ENCODE results near the gene NAA60.

The NAA60 gene

DNA sequence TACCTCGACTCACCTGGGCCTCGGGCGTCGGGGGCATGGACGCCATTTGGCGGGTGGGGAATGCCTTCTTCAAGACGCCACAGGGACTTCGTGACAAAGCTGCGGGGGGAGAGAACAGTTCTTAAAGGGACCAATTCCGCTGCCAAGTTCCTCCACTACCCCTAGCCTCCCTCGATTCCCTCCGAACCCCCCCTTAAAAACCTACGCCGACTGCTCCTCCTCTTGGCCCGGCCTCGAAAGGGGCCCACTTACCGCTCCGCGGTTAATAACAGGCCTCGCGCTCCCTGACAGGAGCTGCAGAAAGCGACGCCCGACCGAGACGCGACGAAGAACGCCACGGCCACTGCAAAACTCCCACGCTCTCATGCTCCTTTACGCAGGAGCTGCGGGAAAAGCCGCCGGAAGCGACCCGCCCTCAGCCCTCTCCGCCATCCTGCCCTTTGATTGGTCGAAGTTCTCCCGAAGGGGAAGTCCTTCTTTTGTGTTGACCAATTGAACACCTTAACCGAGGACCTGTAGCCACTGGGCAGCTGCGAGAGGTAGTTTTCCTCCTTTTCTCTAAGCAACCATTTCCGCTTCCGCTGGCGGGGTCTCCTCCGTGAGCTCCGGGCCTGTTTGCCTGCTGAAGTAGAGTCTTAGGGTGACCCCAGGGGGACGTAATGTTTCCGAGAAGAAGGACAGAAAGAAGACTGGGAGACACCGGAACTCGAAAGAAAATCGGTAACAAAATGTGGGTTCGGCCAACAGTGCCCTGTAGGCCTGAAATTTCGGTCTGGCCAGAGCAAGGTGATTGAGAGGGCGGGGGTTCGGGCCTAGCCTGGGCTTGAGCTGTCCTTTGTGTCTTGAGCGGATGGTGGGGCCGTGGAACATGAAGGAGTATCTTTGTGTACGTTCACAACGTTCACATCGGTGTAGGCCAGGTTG is at the start of gene NAA60, which contains the start of gene ZNF597:
Gene NAA60 (plus strand): TSS at position 573 of the 924 bp plus-strand sequence. CDS start 32,548 bp downstream, outside the sequence.
Gene ZNF597 (minus strand): TSS at position 397 of the 924 bp plus-strand sequence. CDS start 351 bp downstream, at position 46.
- peaks cover 69% of the 10 kb centered on the region for H3K36me3 Mint-ChIP-seq (ENCODE audit: low read depth)
- peak within 1 kb of the TSS; percentile 93 for H3K4me3 Mint-ChIP-seq
- peaks cover 31% of the 10 kb centered on the region for H3K4me1 Mint-ChIP-seq (ENCODE audit: low read depth)
- no peaks in the 10 kb centered on the region for H3K27me3 Mint-ChIP-seq
- peaks cover 16% of the 10 kb centered on the region for H3K9me3 Mint-ChIP-seq
- DNase-seq = peak; percentile 77
- H3K27ac Mint-ChIP-seq = peak within 1 kb of the TSS; percentile 97

DNA sequence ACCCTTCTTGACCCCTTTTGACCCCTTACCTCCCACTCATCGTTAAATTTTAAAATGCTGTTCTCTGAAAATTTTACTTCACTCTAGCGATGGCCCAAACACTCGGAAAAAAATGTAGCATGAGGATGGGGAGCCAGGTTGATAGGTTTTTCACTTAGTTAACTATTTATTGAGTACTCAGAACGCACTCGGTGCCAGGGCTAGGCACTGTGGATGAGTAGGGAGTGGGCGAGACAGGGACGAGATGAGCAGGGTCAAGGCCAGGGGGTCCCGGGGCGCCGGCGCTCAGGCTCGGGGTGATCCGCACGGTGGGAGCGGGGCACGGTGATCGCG is 43.1 kb upstream of the NAA60 start:
- H3K27me3 Mint-ChIP-seq = no peaks in the 10 kb centered on the region
- peak overlapping the region; percentile 88 for H3K27ac Mint-ChIP-seq
- H3K4me1 Mint-ChIP-seq (ENCODE audit: low read depth) = peaks cover 62% of the 10 kb centered on the region
- peaks cover 41% of the 10 kb centered on the region for H3K9me3 Mint-ChIP-seq
- H3K36me3 Mint-ChIP-seq (ENCODE audit: low read depth) = peaks cover 81% of the 10 kb centered on the region
- no peak for DNase-seq
- peak overlapping the region; percentile 95 for H3K4me3 Mint-ChIP-seq

DNA sequence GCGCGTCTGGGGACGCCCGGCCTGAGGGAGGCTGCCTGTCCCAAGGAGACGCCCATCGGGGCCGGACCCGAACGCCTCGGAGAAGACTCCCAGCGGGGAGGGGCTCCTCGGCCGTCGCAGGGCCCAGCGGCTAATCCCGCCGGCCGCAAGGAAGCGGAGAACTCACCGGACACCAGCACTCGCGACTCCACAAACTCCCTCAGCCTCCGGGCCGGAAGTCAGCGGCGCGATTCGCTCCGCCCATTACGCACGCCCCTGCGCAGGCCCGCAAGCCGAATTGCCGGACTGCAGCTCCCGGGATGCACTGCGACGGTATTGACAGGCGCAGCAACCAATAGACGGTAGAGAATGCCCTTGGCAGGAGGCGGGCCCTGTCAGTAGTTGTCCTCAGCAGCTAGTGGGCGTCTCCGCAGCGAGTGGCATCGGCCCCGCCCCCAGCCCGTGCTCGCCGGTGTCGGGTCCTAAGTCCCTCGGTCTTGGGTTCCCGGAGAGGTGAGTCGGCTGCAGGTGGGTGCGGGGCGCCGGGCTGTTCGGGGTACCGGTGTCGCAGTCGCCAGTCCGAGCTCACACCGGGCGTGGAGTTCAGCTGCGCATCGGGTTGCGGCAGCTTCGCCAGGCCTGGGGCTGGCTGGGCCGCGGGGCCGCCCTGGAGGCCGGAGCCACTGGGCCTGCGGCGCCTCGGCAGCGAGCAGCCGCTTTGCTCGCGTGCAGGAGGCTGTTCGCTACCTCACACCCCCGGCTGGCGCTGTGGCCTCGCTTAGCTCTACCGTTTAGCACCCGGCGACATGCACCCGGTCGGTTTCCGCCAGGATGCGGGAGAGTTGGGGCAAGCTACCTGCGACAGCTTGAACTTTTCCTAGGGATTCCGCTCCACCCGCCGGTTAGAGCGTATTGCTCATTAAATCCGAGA is 42.4 kb upstream of the NAA60 start, which contains the start of the genes ZNF174 and ZSCAN32:
Gene ZNF174 (plus strand): TSS at position 437 of the 910 bp plus-strand sequence. CDS start 790 bp downstream, outside the sequence.
Gene ZSCAN32 (minus strand): TSS at position 226 of the 910 bp plus-strand sequence. CDS start 3,447 bp downstream, outside the sequence.
- H3K4me1 Mint-ChIP-seq (ENCODE audit: low read depth) = peaks cover 59% of the 10 kb centered on the region
- no peaks in the 10 kb centered on the region for H3K27me3 Mint-ChIP-seq
- DNase-seq = peak; percentile 98
- peak within 1 kb of the TSS; percentile 95 for H3K4me3 Mint-ChIP-seq
- H3K9me3 Mint-ChIP-seq = peaks cover 41% of the 10 kb centered on the region
- peak within 1 kb of the TSS; percentile 88 for H3K27ac Mint-ChIP-seq
- peaks cover 81% of the 10 kb centered on the region for H3K36me3 Mint-ChIP-seq (ENCODE audit: low read depth)

DNA sequence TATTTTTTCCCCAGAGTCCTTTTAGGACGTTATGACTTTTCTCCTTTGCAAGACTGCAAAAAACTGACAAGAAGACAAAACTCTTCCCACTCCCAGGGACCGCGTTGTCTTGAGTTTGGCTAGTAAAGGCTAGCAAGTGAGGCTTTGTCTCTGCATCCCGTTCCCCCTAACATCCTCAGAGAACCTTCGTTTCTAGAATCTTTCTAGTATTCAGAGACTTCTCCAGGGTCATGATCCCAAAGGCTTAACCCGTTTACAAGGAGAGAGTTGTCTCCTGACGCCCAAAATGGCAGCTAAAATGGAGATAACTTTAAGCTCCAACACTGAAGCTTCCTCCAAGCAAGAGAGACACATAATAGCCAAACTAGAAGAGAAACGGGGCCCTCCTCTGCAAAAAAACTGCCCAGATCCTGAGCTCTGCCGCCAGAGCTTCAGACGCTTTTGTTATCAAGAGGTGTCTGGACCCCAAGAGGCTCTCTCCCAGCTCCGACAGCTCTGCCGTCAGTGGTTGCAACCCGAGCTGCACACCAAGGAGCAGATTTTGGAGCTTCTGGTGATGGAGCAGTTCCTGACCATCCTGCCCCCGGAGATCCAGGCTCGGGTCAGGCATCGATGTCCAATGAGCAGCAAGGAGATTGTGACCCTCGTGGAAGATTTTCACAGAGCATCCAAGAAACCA is 41.6 kb upstream of the NAA60 start:
- peak overlapping the region; percentile 83 for H3K27ac Mint-ChIP-seq
- no peaks in the 10 kb centered on the region for H3K27me3 Mint-ChIP-seq
- DNase-seq = no peak
- H3K36me3 Mint-ChIP-seq (ENCODE audit: low read depth) = peaks cover 81% of the 10 kb centered on the region
- peak overlapping the region; percentile 95 for H3K4me3 Mint-ChIP-seq
- peaks cover 53% of the 10 kb centered on the region for H3K4me1 Mint-ChIP-seq (ENCODE audit: low read depth)
- H3K9me3 Mint-ChIP-seq = peaks cover 43% of the 10 kb centered on the region

DNA sequence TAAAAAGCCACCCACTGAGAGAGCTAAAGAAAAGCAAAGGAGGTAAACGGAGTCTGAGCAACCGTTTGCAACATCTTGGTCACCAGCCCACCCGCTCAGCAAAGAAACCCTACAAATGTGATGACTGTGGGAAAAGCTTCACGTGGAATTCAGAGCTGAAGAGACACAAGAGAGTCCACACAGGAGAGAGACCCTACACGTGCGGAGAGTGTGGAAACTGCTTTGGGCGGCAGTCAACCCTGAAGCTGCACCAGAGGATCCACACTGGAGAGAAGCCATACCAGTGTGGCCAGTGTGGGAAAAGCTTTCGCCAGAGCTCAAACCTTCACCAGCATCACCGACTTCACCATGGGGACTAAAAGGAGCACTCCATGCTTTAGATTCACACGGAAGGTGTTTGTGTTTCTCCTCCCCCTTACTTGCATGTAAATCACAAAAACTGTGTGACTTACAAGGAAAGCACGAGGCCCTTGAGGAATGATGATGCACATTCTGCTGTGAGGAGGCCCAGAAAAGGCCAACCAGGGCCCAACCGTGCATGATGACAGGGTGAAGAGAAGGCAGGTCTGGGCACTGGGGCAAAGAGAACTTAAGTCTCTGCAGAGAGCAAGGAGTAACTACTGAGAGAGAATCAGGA is 34.8 kb upstream of the NAA60 start:
- no peak overlapping the region for H3K27ac Mint-ChIP-seq

DNA sequence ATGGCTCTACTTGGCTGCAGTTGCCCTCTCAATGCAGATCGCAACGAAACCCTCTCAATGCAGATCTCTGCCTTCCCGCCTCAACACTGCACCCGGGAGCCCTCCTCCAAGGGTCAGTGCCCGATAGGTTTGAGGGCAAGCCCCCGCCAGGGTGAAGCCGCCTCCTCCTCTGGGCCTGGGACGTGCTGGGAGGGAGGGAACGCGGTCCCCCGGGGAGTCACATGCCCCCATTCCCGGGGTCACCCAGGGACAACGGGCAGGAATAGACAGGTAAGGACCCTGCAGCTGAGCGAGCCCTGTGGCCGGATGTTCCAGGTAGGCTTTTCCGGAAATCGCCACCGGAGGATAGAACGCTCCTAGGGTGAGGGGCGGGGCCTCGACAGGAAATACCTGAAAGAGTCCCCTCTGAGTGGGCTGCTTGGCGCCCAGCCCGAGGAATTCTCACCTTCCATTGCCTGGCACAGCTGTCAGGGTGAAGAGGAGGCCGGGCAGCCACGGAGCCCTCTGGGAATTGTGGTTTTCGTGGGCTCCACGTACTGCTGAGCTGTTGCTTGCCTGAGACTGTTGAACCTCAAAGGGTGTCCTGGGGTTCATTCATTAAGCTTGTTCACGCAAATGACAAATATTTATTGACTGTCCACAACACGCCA is 29.6 kb upstream of the NAA60 start:
- Mint-ChIP-seq H3K27me3 (no peaks in the 10 kb centered on the region), H3K36me3 (ENCODE audit: low read depth) (peaks cover 37% of the 10 kb centered on the region), H3K4me1 (ENCODE audit: low read depth) (no peaks in the 10 kb centered on the region), H3K27ac (no peak overlapping the region), H3K4me3 (no peak overlapping the region), H3K9me3 (peaks cover 47% of the 10 kb centered on the region)
- no peak for DNase-seq

More for the DNA sequence above, 34.8 kb upstream of the NAA60 start:
- Mint-ChIP-seq H3K36me3 (ENCODE audit: low read depth) (peaks cover 86% of the 10 kb centered on the region), H3K4me3 (no peak overlapping the region), H3K4me1 (ENCODE audit: low read depth) (peaks cover 7% of the 10 kb centered on the region), H3K9me3 (peaks cover 68% of the 10 kb centered on the region), H3K27me3 (no peaks in the 10 kb centered on the region)
- DNase-seq = no peak

DNA sequence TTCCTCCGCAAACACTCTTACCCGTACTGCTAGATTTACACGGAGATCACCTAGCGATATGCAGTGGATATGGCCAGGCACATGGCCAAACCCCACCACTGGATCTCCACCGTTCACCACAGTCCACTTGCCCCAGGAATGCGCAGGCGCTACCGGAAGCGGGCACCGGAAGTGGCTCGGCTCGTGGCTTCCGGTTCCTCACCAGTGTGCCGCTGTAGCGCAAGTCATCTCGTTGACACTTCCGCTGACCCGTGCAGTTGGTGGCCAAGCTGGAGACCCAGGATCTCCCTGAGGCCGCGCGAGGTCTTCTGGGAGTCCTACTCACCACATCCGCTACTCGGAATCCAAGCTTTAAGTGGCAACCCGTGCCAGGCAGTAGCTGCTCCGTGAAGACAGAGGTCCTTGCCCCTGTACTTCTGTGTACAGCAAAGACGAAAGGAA is 11.7 kb upstream of the NAA60 start:
- peaks cover 21% of the 10 kb centered on the region for H3K4me1 Mint-ChIP-seq (ENCODE audit: low read depth)
- peaks cover 12% of the 10 kb centered on the region for H3K9me3 Mint-ChIP-seq
- peak; percentile 80 for DNase-seq
- H3K27ac Mint-ChIP-seq = peak overlapping the region; percentile 88
- peak overlapping the region; percentile 71 for H3K4me3 Mint-ChIP-seq
- peaks cover 37% of the 10 kb centered on the region for H3K36me3 Mint-ChIP-seq (ENCODE audit: low read depth)
- no peaks in the 10 kb centered on the region for H3K27me3 Mint-ChIP-seq

DNA sequence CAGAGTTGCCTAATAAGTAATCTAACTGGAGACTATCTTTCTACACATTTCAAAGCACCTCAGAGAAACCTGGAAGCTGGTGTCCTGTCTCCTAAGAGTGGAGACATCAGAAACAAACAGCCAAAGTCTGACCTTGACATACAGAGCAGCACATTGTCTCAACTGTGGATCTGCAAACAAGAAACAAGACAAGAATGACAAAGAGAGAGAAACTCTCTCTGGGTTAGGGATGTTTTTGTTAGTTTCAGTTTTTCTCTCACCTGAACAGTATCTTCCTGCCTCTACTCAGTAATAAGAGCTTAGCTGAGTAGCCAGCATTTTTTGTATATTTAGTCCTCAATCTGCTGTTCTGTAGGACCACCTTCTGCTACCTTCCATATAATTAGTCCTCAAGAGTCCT is 9.1 kb upstream of the NAA60 start:
- peaks cover 58% of the 10 kb centered on the region for H3K36me3 Mint-ChIP-seq (ENCODE audit: low read depth)
- DNase-seq = no peak
- peaks cover 5% of the 10 kb centered on the region for H3K27me3 Mint-ChIP-seq
- H3K9me3 Mint-ChIP-seq = peaks cover 13% of the 10 kb centered on the region
- peak overlapping the region; percentile 10 for H3K27ac Mint-ChIP-seq
- H3K4me1 Mint-ChIP-seq (ENCODE audit: low read depth) = peaks cover 21% of the 10 kb centered on the region
- H3K4me3 Mint-ChIP-seq = no peak overlapping the region

DNA sequence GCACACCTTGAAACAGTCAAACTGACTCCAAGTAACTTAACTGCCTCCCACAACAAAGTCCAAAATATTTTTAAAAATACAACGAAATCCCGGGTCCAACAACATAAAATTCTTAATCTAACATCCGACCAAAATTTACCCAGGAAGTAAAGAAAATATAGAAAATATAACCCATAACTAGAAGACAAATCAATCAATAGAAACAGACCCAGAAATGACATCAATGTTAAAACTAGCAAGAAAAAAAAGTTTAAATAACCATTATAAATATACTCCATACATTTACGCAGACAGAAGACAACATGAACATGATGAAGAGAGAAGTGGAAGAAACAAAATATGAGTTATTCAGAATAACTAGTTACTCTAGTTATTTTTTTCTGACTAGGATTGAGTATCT is 3.8 kb upstream of the NAA60 start:
- DNase-seq = no peak
- Mint-ChIP-seq H3K9me3 (peaks cover 16% of the 10 kb centered on the region), H3K27me3 (peaks cover 5% of the 10 kb centered on the region), H3K4me1 (ENCODE audit: low read depth) (peaks cover 18% of the 10 kb centered on the region), H3K4me3 (no peak overlapping the region), H3K36me3 (ENCODE audit: low read depth) (peaks cover 67% of the 10 kb centered on the region), H3K27ac (no peak overlapping the region)

DNA sequence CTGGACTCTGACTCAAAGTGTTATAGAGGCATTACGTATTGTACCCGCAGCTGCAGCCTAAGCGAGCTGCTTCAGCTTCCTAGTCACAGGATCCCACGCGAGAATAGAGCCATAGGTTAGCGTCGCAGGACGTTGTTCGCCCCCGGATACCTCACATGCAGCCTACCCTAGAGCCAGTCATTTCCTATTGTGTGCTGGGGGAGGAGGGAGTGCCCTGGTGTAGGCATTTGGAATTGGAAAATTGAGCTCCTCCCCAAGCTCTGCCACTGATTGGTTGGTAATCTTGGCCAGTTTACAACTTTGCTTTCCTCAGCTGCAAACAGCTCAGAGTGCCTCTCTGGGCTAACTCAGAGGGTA is 530 bp downstream of the NAA60 start:
- Mint-ChIP-seq H3K4me1 (ENCODE audit: low read depth) (peaks cover 31% of the 10 kb centered on the region), H3K27me3 (no peaks in the 10 kb centered on the region), H3K9me3 (peaks cover 16% of the 10 kb centered on the region), H3K27ac (peak overlapping the region; percentile 97), H3K4me3 (peak overlapping the region; percentile 93), H3K36me3 (ENCODE audit: low read depth) (peaks cover 70% of the 10 kb centered on the region)
- no peak for DNase-seq

DNA sequence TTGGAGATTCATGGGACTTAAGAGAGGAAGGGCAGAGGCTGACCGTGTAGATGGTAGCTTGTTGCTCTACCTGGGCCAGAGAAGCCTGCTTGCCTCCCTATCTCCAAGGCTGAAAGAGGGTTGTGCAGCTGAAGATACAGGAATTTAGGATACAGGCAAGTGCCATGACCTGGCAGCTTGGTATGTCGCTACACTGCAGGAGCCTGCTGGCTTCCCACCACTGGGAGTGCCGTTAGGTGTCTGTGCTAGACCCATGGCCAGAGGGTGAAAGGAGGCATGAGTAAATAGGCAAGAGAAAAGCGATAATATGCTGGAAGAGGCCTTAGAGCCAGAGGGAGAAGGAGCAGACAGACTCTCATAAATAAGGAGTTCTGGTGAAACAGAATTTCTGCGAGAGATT is 10.6 kb downstream of the NAA60 start:
- H3K27ac Mint-ChIP-seq = no peak overlapping the region

DNA sequence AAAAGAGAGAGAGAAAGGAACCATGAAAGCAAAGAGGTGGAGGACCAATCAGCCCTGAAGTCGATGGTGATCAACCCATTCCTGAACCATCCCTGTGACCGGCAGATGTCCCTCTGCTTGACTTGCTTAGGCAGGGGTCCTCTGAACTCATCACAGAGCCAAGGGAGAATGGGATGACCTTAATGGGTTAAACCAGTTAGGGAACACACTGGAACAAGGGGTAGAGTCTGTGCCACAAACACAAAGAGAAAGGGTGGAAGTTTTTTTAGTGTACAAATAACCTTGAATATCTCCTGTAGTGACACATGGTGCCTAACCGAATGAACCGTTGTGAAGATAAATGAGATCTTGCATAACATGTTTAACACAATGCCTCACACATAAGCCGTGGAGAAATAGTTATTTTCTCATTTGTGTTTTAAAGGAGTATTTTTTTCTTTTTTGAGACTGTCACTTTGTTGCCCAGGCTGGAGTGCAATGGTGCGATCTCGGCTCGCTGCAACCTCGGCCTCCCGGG is 11.2 kb downstream of the NAA60 start:
- no peak for DNase-seq
- H3K27me3 Mint-ChIP-seq = no peaks in the 10 kb centered on the region
- H3K4me3 Mint-ChIP-seq = no peak overlapping the region
- peaks cover 25% of the 10 kb centered on the region for H3K4me1 Mint-ChIP-seq (ENCODE audit: low read depth)
- H3K36me3 Mint-ChIP-seq (ENCODE audit: low read depth) = peaks cover 27% of the 10 kb centered on the region
- H3K9me3 Mint-ChIP-seq = no peaks in the 10 kb centered on the region
- H3K27ac Mint-ChIP-seq = no peak overlapping the region

More for the DNA sequence above, 10.6 kb downstream of the NAA60 start:
- H3K9me3 Mint-ChIP-seq = no peaks in the 10 kb centered on the region
- H3K27me3 Mint-ChIP-seq = no peaks in the 10 kb centered on the region
- DNase-seq = no peak
- no peak overlapping the region for H3K4me3 Mint-ChIP-seq
- peaks cover 31% of the 10 kb centered on the region for H3K36me3 Mint-ChIP-seq (ENCODE audit: low read depth)
- H3K4me1 Mint-ChIP-seq (ENCODE audit: low read depth) = peaks cover 19% of the 10 kb centered on the region

Measured in activated T-cell treated with anti-CD3 and anti-CD28 coated beads, Interleukin-2, amount 50 U/mL, for 24 hours (primary cell).